ENCODE measurements around the gene SHKBP1. TPM values are rescaled to one million over a fixed set of nuclear protein-coding genes. Genes with fewer than 3 reads are reported as not detected.
A peak's percentile ranks its signal among the peaks of the same experiment; 100 is the strongest.

The SHKBP1 gene
- total and polyA plus RNA-seq, 7 experiments from 2014 or later = 92.8 to 218 (median 139) TPM

DNA sequence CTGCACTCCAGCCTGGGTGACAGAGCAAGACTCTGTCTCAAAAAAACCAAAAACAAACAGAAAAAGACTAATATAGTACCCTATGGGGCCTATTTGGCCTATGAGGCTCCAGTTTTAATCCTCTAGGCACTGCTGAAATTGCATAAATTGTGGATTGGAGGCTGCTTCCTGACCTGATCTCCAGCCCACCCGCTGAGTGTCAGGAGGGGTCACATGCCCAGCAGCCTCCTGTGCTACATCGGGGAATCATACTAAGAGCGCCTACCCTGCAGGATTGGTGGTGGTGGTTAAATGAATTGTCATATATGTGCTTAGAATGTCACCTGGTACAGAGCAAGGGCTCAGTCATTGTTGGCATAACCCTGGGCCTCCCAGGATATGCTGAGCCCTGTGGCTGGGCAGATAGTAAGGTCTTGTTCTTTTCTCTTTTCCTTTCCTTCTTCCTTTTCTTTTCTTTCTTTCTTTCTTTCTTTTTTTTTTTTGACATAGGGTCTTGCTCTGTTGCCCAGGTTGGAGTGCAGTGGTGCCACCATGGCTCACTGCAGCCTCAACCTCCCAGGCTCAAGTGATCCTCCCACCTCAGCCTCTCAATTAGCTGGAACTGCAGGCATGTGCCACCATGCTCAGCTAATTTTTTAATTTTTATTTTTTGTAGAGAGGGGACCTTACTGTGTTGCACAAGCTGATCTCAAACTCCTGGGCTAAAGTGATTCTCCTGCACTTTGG lies 55.8 kb downstream of the SHKBP1 start:
- ATAC-seq (no peak), DNase-seq (no peak)
- H3K4me1 Mint-ChIP-seq = peaks cover 7 to 19% (median 16%) of the 10 kb centered on the region in 7 donors
- no peak overlapping the region for H3K4me3 Mint-ChIP-seq
- H3K9me3 Mint-ChIP-seq = no peaks in the 10 kb centered on the region
- peaks cover 0 to 20% (median 0%) of the 10 kb centered on the region in 5 donors for H3K27me3 Mint-ChIP-seq
- POLR2A ChIA-PET = interaction anchor here (1.0 kb wide), 1 partner anchor 24 kb away, joined by 3 read pairs; no protein-coding TSS in a partner anchor
- H3K36me3 ChIP-seq (ENCODE audit: control insufficient read depth in 2 of 3, insufficient read depth in 3 of 3, low read length in 3 of 3) = peaks cover 0 to 4% (median 3%) of the 10 kb centered on the region in 3 experiments
- CTCF ChIA-PET = interaction anchor here (0.6 to 4.2 kb wide), 5 partner anchors 18 to 99 kb away, joined by 3 to 42 read pairs (median 8); no protein-coding TSS in a partner anchor
- H3K27ac ChIP-seq (ENCODE audit: low read depth, low read length) = no peak overlapping the region
- intact Hi-C loops (cut with micrococcal nuclease) = no loop called here
- peaks cover 4 to 5% of the 10 kb centered on the region in 2 donors for H3K4me1 ChIP-seq (ENCODE audit: control insufficient read depth in 2 of 2, insufficient read depth in 2 of 2, low read length in 2 of 2)
- H3K27ac Mint-ChIP-seq = peak overlapping the region in 1 of 9 donors; percentile 67
- H3K27me3 ChIP-seq (ENCODE audit: control insufficient read depth in 2 of 2, insufficient read depth in 2 of 2, low read length in 2 of 2) = no peaks in the 10 kb centered on the region
- no peaks in the 10 kb centered on the region for H3K9me3 ChIP-seq (ENCODE audit: control insufficient read depth in 2 of 3, low read length in 3 of 3)
- H3K36me3 Mint-ChIP-seq = peaks cover 2 to 6% (median 5%) of the 10 kb centered on the region in 5 donors
- H3K4me3 ChIP-seq (ENCODE audit: low read length) = no peak overlapping the region

DNA sequence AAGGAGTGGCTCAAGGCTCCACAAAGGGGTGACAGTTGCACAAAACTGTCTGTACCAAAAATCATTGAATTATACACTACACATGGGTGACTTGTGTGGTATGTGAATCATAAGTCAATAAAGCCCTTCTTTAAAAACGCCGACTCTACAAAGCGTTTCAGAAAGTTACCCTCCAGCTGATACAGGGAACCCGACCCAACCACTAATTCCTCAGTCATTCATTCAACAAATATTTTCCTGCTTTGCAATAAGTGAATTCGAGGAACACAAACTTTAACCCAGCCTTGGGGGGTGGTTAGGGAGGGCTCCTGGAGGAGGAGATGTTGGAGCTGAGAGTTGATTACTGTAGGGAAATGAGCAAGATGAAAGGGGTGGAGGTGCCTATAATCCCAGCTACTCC lies 56.5 kb downstream of the SHKBP1 start:
- Histone ChIP-seq H3K27me3 (ENCODE audit: control insufficient read depth in 2 of 2, insufficient read depth in 2 of 2, low read length in 2 of 2) (no peaks in the 10 kb centered on the region), H3K36me3 (ENCODE audit: control insufficient read depth in 2 of 3, insufficient read depth in 3 of 3, low read length in 3 of 3) (peaks cover 0 to 4% (median 3%) of the 10 kb centered on the region in 3 experiments), H3K4me1 (ENCODE audit: control insufficient read depth in 2 of 2, insufficient read depth in 2 of 2, low read length in 2 of 2) (peaks cover 4 to 5% of the 10 kb centered on the region in 2 donors), H3K4me3 (ENCODE audit: low read length) (no peak overlapping the region), H3K9me3 (ENCODE audit: control insufficient read depth in 2 of 3, low read length in 3 of 3) (no peaks in the 10 kb centered on the region), H3K27ac (ENCODE audit: low read depth, low read length) (no peak overlapping the region)
- peaks cover 0 to 20% (median 0%) of the 10 kb centered on the region in 5 donors for H3K27me3 Mint-ChIP-seq
- H3K4me1 Mint-ChIP-seq = peaks cover 7 to 19% (median 16%) of the 10 kb centered on the region in 7 donors
- H3K9me3 Mint-ChIP-seq = no peaks in the 10 kb centered on the region
- CTCF ChIA-PET = interaction anchor here (0.6 to 4.2 kb wide), 6 partner anchors 19 to 184 kb away, joined by 3 to 42 read pairs (median 8); no protein-coding TSS in a partner anchor
- DNase-seq (no peak), ATAC-seq (no peak)
- POLR2A ChIA-PET = interaction anchor here (1.0 kb wide), 1 partner anchor 25 kb away, joined by 3 read pairs; no protein-coding TSS in a partner anchor
- intact Hi-C loops (cut with micrococcal nuclease) = no loop called here
- H3K36me3 Mint-ChIP-seq = peaks cover 2 to 6% (median 5%) of the 10 kb centered on the region in 5 donors
- no peak overlapping the region for H3K4me3 Mint-ChIP-seq
- H3K27ac Mint-ChIP-seq = peak overlapping the region in 2 of 9 donors; percentile 11 to 78

DNA sequence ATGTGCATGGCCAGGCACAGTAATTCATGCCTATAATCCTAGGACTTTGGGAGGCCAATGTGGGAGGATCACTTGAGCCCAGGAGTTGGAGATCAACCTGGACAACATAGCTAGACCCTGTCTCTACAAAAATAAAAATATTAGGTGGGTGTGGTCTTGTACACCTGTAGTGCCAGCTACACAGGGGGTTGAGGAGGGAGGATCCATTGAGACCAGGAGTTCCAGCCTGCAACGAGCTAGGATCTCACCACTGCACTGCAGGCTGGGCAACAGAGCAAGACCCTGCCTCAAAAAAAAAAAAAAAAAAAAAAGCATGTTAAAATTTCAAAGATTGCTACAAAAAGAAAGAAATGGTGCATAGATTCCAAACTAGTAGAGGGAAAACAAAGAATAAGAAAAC lies 61.7 kb downstream of the SHKBP1 start:
- ChIA-PET POLR2A (interaction anchor here (1.3 kb wide), 1 partner anchor 28 kb away, joined by 8 read pairs; no protein-coding TSS in a partner anchor), CTCF (no interaction called here)
- Histone ChIP-seq H3K36me3 (ENCODE audit: control insufficient read depth in 2 of 3, insufficient read depth in 3 of 3, low read length in 3 of 3) (no peaks in the 10 kb centered on the region), H3K9me3 (ENCODE audit: control insufficient read depth in 2 of 3, low read length in 3 of 3) (no peaks in the 10 kb centered on the region), H3K27ac (ENCODE audit: low read depth, low read length) (no peak overlapping the region), H3K4me3 (ENCODE audit: low read length) (no peak overlapping the region), H3K4me1 (ENCODE audit: control insufficient read depth in 2 of 2, insufficient read depth in 2 of 2, low read length in 2 of 2) (peaks cover 4 to 5% of the 10 kb centered on the region in 2 donors), H3K27me3 (ENCODE audit: control insufficient read depth in 2 of 2, insufficient read depth in 2 of 2, low read length in 2 of 2) (no peaks in the 10 kb centered on the region)
- H3K4me3 Mint-ChIP-seq = no peak overlapping the region
- DNase-seq (no peak), ATAC-seq (no peak)
- H3K27ac Mint-ChIP-seq = peak overlapping the region in 1 of 9 donors; percentile 17
- no peaks in the 10 kb centered on the region for H3K36me3 Mint-ChIP-seq
- no peaks in the 10 kb centered on the region for H3K9me3 Mint-ChIP-seq
- peaks cover 0 to 18% (median 5%) of the 10 kb centered on the region in 5 donors for H3K27me3 Mint-ChIP-seq
- H3K4me1 Mint-ChIP-seq = peaks cover 0 to 25% (median 14%) of the 10 kb centered on the region in 7 donors
- intact Hi-C loops (cut with micrococcal nuclease) = no loop called here

DNA sequence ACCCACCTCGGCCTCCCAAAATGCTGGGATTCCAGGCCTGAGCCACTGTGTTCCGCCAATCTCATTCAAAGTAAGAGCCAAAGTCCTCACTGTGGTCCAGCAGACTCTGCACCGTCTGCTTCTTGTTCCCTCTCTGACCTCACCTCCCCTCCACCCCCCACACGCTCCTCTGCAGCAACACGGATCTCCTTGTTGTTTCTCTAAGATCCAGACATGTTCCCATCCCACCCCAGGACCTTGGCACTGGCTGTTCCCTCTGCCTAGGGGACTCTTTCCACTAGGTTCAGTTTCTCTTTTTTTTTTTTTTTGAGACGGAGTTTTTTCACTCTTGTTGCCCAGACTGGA lies 62.9 kb downstream of the SHKBP1 start:
- Histone ChIP-seq H3K4me1 (ENCODE audit: control insufficient read depth in 2 of 2, insufficient read depth in 2 of 2, low read length in 2 of 2) (no peaks in the 10 kb centered on the region), H3K36me3 (ENCODE audit: control insufficient read depth in 2 of 3, insufficient read depth in 3 of 3, low read length in 3 of 3) (no peaks in the 10 kb centered on the region), H3K9me3 (ENCODE audit: control insufficient read depth in 2 of 3, low read length in 3 of 3) (no peaks in the 10 kb centered on the region), H3K27ac (ENCODE audit: low read depth, low read length) (no peak overlapping the region), H3K27me3 (ENCODE audit: control insufficient read depth in 2 of 2, insufficient read depth in 2 of 2, low read length in 2 of 2) (no peaks in the 10 kb centered on the region), H3K4me3 (ENCODE audit: low read length) (no peak overlapping the region)
- Mint-ChIP-seq H3K9me3 (no peaks in the 10 kb centered on the region), H3K27ac (peak overlapping the region in 1 of 9 donors; percentile 73), H3K36me3 (no peaks in the 10 kb centered on the region), H3K27me3 (peaks cover 0 to 9% (median 5%) of the 10 kb centered on the region in 5 donors), H3K4me1 (peaks cover 0 to 13% (median 6%) of the 10 kb centered on the region in 7 donors), H3K4me3 (no peak overlapping the region)
- intact Hi-C loops (cut with micrococcal nuclease) = no loop called here
- DNase-seq (no peak), ATAC-seq (no peak)
- ChIA-PET CTCF (no interaction called here), POLR2A (no interaction called here)

- Histone ChIP-seq H3K9me3 (ENCODE audit: control insufficient read depth in 2 of 3, low read length in 3 of 3) (no peaks in the 10 kb centered on the region), H3K27ac (ENCODE audit: low read depth, low read length) (no peak overlapping the region), H3K36me3 (ENCODE audit: control insufficient read depth in 2 of 3, insufficient read depth in 3 of 3, low read length in 3 of 3) (no peaks in the 10 kb centered on the region), H3K4me1 (ENCODE audit: control insufficient read depth in 2 of 2, insufficient read depth in 2 of 2, low read length in 2 of 2) (no peaks in the 10 kb centered on the region), H3K4me3 (ENCODE audit: low read length) (no peak overlapping the region), H3K27me3 (ENCODE audit: control insufficient read depth in 2 of 2, insufficient read depth in 2 of 2, low read length in 2 of 2) (no peaks in the 10 kb centered on the region)
- no peak overlapping the region for H3K4me3 Mint-ChIP-seq
- peaks cover 0 to 12% (median 6%) of the 10 kb centered on the region in 7 donors for H3K4me1 Mint-ChIP-seq
- POLR2A ChIA-PET = no interaction called here
- no peaks in the 10 kb centered on the region for H3K36me3 Mint-ChIP-seq
- CTCF ChIA-PET = no interaction called here
- H3K27me3 Mint-ChIP-seq = peaks cover 0 to 8% (median 2%) of the 10 kb centered on the region in 5 donors
- H3K27ac Mint-ChIP-seq = peak overlapping the region in 3 of 9 donors; percentile 33 to 73 (median 60)
- ATAC-seq (no peak), DNase-seq (peak in 2 of 9 donors; percentile 7 to 8)
- intact Hi-C loops (cut with micrococcal nuclease) = no loop called here
- H3K9me3 Mint-ChIP-seq = no peaks in the 10 kb centered on the region
Measured at GRCh38 chr19:40640744-40641143, 64.1 kb downstream of the SHKBP1 start.

Other genes starting within 250 kb of the SHKBP1 start
- 10 to 100 TPM; 12.6 to 20.3 (median 15.8) TPM for gene C19orf47, start 228.5 kb upstream of the SHKBP1 start, total RNA-seq
- gene C19orf47, start 228.5 kb upstream of the SHKBP1 start, polyA plus RNA-seq = 10 to 100 TPM in 1 of 2 donors, 1 to 10 TPM in 1; 9.1 to 13.2 TPM
- 100 to 1,000 TPM in 3 of 5 experiments, 10 to 100 TPM in 2; 75.4 to 137 (median 114) TPM for gene PLD3, start 228.2 kb upstream of the SHKBP1 start, total RNA-seq
- gene PLD3, start 228.2 kb upstream of the SHKBP1 start, polyA plus RNA-seq = 10 to 100 TPM; 60.1 to 82.1 TPM
- under 1 TPM in 2 of 5 experiments, not detected in 3; 0.12 to 0.24 TPM for gene HIPK4, start 186.7 kb upstream of the SHKBP1 start, total RNA-seq
- gene HIPK4, start 186.7 kb upstream of the SHKBP1 start, polyA plus RNA-seq = not detected
- 1 to 10 TPM in 4 of 5 experiments, under 1 TPM in 1; 0.85 to 4.0 (median 2.6) TPM for gene PRX, start 163.5 kb upstream of the SHKBP1 start, total RNA-seq
- gene PRX, start 163.5 kb upstream of the SHKBP1 start, polyA plus RNA-seq = under 1 TPM; 0.14 to 0.60 TPM
- gene SERTAD1, start 150.9 kb upstream of the SHKBP1 start, total RNA-seq = 10 to 100 TPM in 4 of 5 experiments, 1 to 10 TPM in 1; 8.1 to 30.9 (median 13.5) TPM
- gene SERTAD1, start 150.9 kb upstream of the SHKBP1 start, polyA plus RNA-seq = 1 to 10 TPM; 3.3 to 6.9 TPM
- gene SERTAD3, start 132.5 kb upstream of the SHKBP1 start, total RNA-seq = 10 to 100 TPM; 15.2 to 44.1 (median 17.8) TPM
- gene SERTAD3, start 132.5 kb upstream of the SHKBP1 start, polyA plus RNA-seq = 1 to 10 TPM; 2.7 to 4.4 TPM
- 10 to 100 TPM; 11.0 to 42.2 (median 13.3) TPM for gene BLVRB, start 111.1 kb upstream of the SHKBP1 start, total RNA-seq
- 10 to 100 TPM; 27.6 TPM for gene BLVRB, start 111.1 kb upstream of the SHKBP1 start, polyA plus RNA-seq
- 1 to 10 TPM in 1 of 5 experiments, under 1 TPM in 4; 0.27 to 1.5 (median 0.80) TPM for gene SPTBN4, start 109.9 kb upstream of the SHKBP1 start, total RNA-seq
- gene SPTBN4, start 109.9 kb upstream of the SHKBP1 start, polyA plus RNA-seq = under 1 TPM in 1 of 2 donors, not detected in 1; 0.20 TPM
- gene LTBP4, start 24.5 kb downstream of the SHKBP1 start, total RNA-seq = 100 to 1,000 TPM in 4 of 5 experiments, 10 to 100 TPM in 1; 62.4 to 116 (median 111) TPM
- gene LTBP4, start 24.5 kb downstream of the SHKBP1 start, polyA plus RNA-seq = 10 to 100 TPM; 21.8 to 41.4 TPM
- 10 to 100 TPM in 3 of 5 experiments, 1 to 10 TPM in 2; 9.0 to 28.6 (median 11.2) TPM for gene NUMBL, start 113.8 kb downstream of the SHKBP1 start, total RNA-seq
- gene NUMBL, start 113.8 kb downstream of the SHKBP1 start, polyA plus RNA-seq = 1 to 10 TPM in 1 of 2 donors, under 1 TPM in 1; 0.28 to 1.4 TPM
- gene COQ8B, start 140.0 kb downstream of the SHKBP1 start, total RNA-seq = 10 to 100 TPM; 26.2 to 48.3 (median 43.8) TPM
- gene COQ8B, start 140.0 kb downstream of the SHKBP1 start, polyA plus RNA-seq = 10 to 100 TPM; 14.4 to 21.9 TPM
- 1 to 10 TPM; 4.9 to 9.0 (median 7.3) TPM for gene ITPKC, start 140.2 kb downstream of the SHKBP1 start, total RNA-seq
- gene ITPKC, start 140.2 kb downstream of the SHKBP1 start, polyA plus RNA-seq = 1 to 10 TPM; 3.0 to 6.5 TPM
- gene ACTMAP, start 173.6 kb downstream of the SHKBP1 start, total RNA-seq = 10 to 100 TPM in 1 of 5 experiments, 1 to 10 TPM in 4; 5.5 to 13.7 (median 7.8) TPM
- gene ACTMAP, start 173.6 kb downstream of the SHKBP1 start, polyA plus RNA-seq = 1 to 10 TPM; 3.2 to 3.6 TPM
- gene SNRPA, start 174.3 kb downstream of the SHKBP1 start, total RNA-seq = 100 to 1,000 TPM in 1 of 5 experiments, 10 to 100 TPM in 4; 64.1 to 166 (median 72.7) TPM
- 10 to 100 TPM; 44.1 to 57.2 TPM for gene SNRPA, start 174.3 kb downstream of the SHKBP1 start, polyA plus RNA-seq
- gene MIA, start 198.6 kb downstream of the SHKBP1 start, total RNA-seq = 1 to 10 TPM in 2 of 5 experiments, not detected in 3; 4.9 to 7.2 TPM
- gene MIA, start 198.6 kb downstream of the SHKBP1 start, polyA plus RNA-seq = not detected
- 10 to 100 TPM; 37.6 to 63.0 (median 52.5) TPM for gene RAB4B, start 201.4 kb downstream of the SHKBP1 start, total RNA-seq
- gene RAB4B, start 201.4 kb downstream of the SHKBP1 start, polyA plus RNA-seq = 10 to 100 TPM; 54.7 to 65.2 TPM
- 100 to 1,000 TPM; 122 to 239 (median 157) TPM for gene EGLN2, start 222.3 kb downstream of the SHKBP1 start, total RNA-seq
- gene EGLN2, start 222.3 kb downstream of the SHKBP1 start, polyA plus RNA-seq = 100 to 1,000 TPM; 154 to 254 TPM